WTC11 (cell line): ENCODE data around the gene ATAD3C. TPM values are rescaled to one million over a fixed set of nuclear protein-coding genes. Genes with fewer than 3 reads are reported as not detected.

Source experiments
- ATF6 ChIP-seq: sonication (generic); formaldehyde crosslinking; IDR thresholded peaks from 2 replicates; pipeline ENCODE4 v1.8.1; 2023; ENCODE audit warnings: mild to moderate bottlenecking, missing genetic modification reagents
- CBFB ChIP-seq: sonication (generic); formaldehyde crosslinking; IDR thresholded peaks from 2 replicates; pipeline ENCODE4 v1.8.1; 2022; ENCODE audit warnings: mild to moderate bottlenecking, low read depth, missing genetic modification reagents
- CREM ChIP-seq: sonication (generic); formaldehyde crosslinking; IDR thresholded peaks from 2 replicates; pipeline ENCODE4 v1.8.1; 2022; ENCODE audit warnings: mild to moderate bottlenecking, missing genetic modification reagents, moderate library complexity
- FOXK1 ChIP-seq: sonication (generic); formaldehyde crosslinking; IDR thresholded peaks from 2 replicates; pipeline ENCODE4 v1.8.0; 2022; ENCODE audit warnings: mild to moderate bottlenecking, moderate library complexity, missing genetic modification reagents
- GRHL2 ChIP-seq: fragments of 250-450 bp; sonication (Bioruptor Pico); IDR thresholded peaks from 2 replicates; pipeline ENCODE4 v1.8.0; 2022; ENCODE audit warnings: mild to moderate bottlenecking, moderate library complexity; ENCODE audit not compliant: insufficient replicate concordance, severe bottlenecking
- NR1H2 ChIP-seq: sonication (generic); formaldehyde crosslinking; IDR thresholded peaks from 2 replicates; pipeline ENCODE4 v1.9.0; 2021; ENCODE audit warnings: mild to moderate bottlenecking, moderate library complexity, missing genetic modification reagents
- PREB ChIP-seq: sonication (generic); formaldehyde crosslinking; IDR thresholded peaks from 2 replicates; pipeline ENCODE4 v1.8.1; 2022; ENCODE audit warnings: mild to moderate bottlenecking, missing genetic modification reagents, moderate library complexity, borderline replicate concordance
- RORB ChIP-seq: fragments of 250-450 bp; sonication (Bioruptor Pico); IDR thresholded peaks from 2 replicates; pipeline ENCODE4 v1.9.0; 2021; ENCODE audit warnings: mild to moderate bottlenecking
- TCF7 ChIP-seq: sonication (generic); formaldehyde crosslinking; IDR thresholded peaks from 2 replicates; pipeline ENCODE4 v1.8.0; 2022; ENCODE audit warnings: mild to moderate bottlenecking, low read depth, missing genetic modification reagents, moderate library complexity
- TEAD1 ChIP-seq: sonication (generic); formaldehyde crosslinking; IDR thresholded peaks from 2 replicates; pipeline ENCODE4 v1.8.0; 2022; ENCODE audit warnings: mild to moderate bottlenecking, missing genetic modification reagents
- ZNF121 ChIP-seq: sonication (generic); formaldehyde crosslinking; IDR thresholded peaks from 2 replicates; pipeline ENCODE4 v1.8.0; 2023; ENCODE audit warnings: missing genetic modification reagents
- ZNF138 ChIP-seq: sonication (generic); formaldehyde crosslinking; conservative IDR thresholded peaks from 2 replicates; pipeline ENCODE4 v1.8.1; 2022; ENCODE audit warnings: mild to moderate bottlenecking, moderate library complexity, missing genetic modification reagents
- ZNF423 ChIP-seq: fragments of 250-450 bp; sonication (Bioruptor Pico); IDR thresholded peaks from 2 replicates; pipeline ENCODE4 v2.1.2; 2022; ENCODE audit warnings: mild to moderate bottlenecking, moderate library complexity
- total RNA-seq: library from RNA; stranded (reverse); gene quantifications from 3 replicates; pipeline ENCODE4 v1.2.3, GENCODE V29; 2021
- TF ChIP-seq, protein P1 (sequence below): sonication (generic); formaldehyde crosslinking; IDR thresholded peaks from 2 replicates; pipeline ENCODE4 v1.8.1; 2022; ENCODE audit warnings: low read depth, mild to moderate bottlenecking, moderate library complexity, missing genetic modification reagents, borderline replicate concordance
- TF ChIP-seq, protein P2 (sequence below): fragments of 200-600 bp; IDR thresholded peaks from 2 replicates; pipeline ENCODE4 v1.8.0; 2022; ENCODE audit warnings: antibody characterized with exemption
- TF ChIP-seq, protein P3 (sequence below): fragments of 250-450 bp; sonication (Bioruptor Pico); IDR thresholded peaks from 2 replicates; pipeline ENCODE4 v1.9.0; 2021; ENCODE audit warnings: mild to moderate bottlenecking, borderline replicate concordance
- TF ChIP-seq, protein P4 (sequence below): fragments of 250-450 bp; sonication (Bioruptor Pico); IDR thresholded peaks from 2 replicates; pipeline ENCODE4 v1.9.0; 2021; ENCODE audit warnings: moderate library complexity, mild to moderate bottlenecking, inconsistent platforms, borderline replicate concordance
- TF ChIP-seq, protein P5 (sequence below): sonication (generic); formaldehyde crosslinking; IDR thresholded peaks from 2 replicates; pipeline ENCODE4 v1.8.1; 2023; ENCODE audit warnings: mild to moderate bottlenecking, missing genetic modification reagents, borderline replicate concordance

Gene ATAD3C
- total RNA-seq, 1 experiment from 2014 or later = 0.61 TPM

DNA sequence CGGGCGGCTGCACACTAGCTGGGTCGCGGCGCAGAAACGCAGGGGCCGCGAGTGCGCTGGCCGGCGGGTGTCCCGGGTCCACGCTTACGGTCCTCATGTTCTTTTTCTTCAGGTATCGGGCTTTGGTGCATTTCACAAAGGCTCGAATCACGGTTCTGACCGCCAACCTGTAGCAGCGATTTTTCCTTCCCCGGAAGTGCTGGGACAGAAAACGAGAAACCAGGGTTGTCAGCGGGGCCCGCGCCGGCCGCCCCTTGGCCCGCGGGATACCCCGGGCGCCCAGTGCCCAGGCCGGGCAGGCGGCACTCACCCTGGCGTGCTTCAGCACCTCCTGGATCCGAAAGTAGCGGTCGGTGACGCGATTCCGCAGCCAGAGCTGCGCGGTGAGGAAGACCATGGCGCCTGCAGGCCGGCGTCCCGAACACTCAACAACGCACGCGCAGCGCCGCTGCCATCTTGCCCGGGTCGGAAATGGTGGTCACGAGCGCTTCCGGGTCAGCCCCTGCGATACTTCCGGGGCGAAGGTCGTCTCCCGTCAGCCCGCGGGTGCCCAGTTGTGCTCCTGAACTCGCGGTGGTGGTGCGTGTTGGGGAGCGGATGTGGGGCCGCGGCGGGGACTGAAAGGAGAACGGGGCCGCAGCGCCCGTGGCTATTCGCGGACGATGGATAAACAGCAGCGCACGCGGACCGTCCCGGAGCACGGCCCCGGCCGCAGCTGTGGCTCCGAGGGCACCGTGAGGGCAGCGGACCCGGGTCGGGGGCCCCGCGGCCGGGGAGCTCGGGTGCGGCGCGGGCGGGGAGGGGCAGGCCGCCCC, 42.5 kb upstream of the ATAD3C start, which contains the start of gene MRPL20 (continued):
- TF ChIP-seq ATF6 (CRISPR knock-in tag) (no peak), CREM (CRISPR knock-in tag) (peak; percentile 92), ZNF423 (no peak), GRHL2 (CRISPR knock-in tag) (no peak), NR1H2 (no peak), RORB (no peak), TEAD1 (CRISPR knock-in tag) (peak; percentile 97), CBFB (peak; percentile 78; the same call in 1 of the 2 replicates), FOXK1 (peak; percentile 99), PREB (no peak), TCF7 (CRISPR knock-in tag) (peak; percentile 82; the same call in 1 of the 2 replicates), ZNF138 (CRISPR knock-in tag) (no peak), ZNF121 (0 out of 2 replicates have a peak, but pooled peaks have one; percentile 13)
- TF ChIP-seq, protein P1, sequence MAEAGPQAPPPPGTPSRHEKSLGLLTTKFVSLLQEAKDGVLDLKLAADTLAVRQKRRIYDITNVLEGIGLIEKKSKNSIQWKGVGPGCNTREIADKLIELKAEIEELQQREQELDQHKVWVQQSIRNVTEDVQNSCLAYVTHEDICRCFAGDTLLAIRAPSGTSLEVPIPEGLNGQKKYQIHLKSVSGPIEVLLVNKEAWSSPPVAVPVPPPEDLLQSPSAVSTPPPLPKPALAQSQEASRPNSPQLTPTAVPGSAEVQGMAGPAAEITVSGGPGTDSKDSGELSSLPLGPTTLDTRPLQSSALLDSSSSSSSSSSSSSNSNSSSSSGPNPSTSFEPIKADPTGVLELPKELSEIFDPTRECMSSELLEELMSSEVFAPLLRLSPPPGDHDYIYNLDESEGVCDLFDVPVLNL (CRISPR knock-in tag) = peak; percentile 74; the same call in 1 of the 2 replicates
- TF ChIP-seq, protein P2, sequence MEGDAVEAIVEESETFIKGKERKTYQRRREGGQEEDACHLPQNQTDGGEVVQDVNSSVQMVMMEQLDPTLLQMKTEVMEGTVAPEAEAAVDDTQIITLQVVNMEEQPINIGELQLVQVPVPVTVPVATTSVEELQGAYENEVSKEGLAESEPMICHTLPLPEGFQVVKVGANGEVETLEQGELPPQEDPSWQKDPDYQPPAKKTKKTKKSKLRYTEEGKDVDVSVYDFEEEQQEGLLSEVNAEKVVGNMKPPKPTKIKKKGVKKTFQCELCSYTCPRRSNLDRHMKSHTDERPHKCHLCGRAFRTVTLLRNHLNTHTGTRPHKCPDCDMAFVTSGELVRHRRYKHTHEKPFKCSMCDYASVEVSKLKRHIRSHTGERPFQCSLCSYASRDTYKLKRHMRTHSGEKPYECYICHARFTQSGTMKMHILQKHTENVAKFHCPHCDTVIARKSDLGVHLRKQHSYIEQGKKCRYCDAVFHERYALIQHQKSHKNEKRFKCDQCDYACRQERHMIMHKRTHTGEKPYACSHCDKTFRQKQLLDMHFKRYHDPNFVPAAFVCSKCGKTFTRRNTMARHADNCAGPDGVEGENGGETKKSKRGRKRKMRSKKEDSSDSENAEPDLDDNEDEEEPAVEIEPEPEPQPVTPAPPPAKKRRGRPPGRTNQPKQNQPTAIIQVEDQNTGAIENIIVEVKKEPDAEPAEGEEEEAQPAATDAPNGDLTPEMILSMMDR = no peak
- TF ChIP-seq, protein P3, sequence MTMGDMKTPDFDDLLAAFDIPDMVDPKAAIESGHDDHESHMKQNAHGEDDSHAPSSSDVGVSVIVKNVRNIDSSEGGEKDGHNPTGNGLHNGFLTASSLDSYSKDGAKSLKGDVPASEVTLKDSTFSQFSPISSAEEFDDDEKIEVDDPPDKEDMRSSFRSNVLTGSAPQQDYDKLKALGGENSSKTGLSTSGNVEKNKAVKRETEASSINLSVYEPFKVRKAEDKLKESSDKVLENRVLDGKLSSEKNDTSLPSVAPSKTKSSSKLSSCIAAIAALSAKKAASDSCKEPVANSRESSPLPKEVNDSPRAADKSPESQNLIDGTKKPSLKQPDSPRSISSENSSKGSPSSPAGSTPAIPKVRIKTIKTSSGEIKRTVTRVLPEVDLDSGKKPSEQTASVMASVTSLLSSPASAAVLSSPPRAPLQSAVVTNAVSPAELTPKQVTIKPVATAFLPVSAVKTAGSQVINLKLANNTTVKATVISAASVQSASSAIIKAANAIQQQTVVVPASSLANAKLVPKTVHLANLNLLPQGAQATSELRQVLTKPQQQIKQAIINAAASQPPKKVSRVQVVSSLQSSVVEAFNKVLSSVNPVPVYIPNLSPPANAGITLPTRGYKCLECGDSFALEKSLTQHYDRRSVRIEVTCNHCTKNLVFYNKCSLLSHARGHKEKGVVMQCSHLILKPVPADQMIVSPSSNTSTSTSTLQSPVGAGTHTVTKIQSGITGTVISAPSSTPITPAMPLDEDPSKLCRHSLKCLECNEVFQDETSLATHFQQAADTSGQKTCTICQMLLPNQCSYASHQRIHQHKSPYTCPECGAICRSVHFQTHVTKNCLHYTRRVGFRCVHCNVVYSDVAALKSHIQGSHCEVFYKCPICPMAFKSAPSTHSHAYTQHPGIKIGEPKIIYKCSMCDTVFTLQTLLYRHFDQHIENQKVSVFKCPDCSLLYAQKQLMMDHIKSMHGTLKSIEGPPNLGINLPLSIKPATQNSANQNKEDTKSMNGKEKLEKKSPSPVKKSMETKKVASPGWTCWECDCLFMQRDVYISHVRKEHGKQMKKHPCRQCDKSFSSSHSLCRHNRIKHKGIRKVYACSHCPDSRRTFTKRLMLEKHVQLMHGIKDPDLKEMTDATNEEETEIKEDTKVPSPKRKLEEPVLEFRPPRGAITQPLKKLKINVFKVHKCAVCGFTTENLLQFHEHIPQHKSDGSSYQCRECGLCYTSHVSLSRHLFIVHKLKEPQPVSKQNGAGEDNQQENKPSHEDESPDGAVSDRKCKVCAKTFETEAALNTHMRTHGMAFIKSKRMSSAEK = no peak
- TF ChIP-seq, protein P4, sequence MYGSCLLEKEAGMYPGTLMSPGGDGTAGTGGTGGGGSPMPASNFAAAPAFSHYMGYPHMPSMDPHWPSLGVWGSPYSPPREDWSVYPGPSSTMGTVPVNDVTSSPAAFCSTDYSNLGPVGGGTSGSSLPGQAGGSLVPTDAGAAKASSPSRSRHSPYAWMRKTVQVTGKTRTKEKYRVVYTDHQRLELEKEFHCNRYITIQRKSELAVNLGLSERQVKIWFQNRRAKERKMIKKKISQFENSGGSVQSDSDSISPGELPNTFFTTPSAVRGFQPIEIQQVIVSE = no peak
- TF ChIP-seq, protein P5, sequence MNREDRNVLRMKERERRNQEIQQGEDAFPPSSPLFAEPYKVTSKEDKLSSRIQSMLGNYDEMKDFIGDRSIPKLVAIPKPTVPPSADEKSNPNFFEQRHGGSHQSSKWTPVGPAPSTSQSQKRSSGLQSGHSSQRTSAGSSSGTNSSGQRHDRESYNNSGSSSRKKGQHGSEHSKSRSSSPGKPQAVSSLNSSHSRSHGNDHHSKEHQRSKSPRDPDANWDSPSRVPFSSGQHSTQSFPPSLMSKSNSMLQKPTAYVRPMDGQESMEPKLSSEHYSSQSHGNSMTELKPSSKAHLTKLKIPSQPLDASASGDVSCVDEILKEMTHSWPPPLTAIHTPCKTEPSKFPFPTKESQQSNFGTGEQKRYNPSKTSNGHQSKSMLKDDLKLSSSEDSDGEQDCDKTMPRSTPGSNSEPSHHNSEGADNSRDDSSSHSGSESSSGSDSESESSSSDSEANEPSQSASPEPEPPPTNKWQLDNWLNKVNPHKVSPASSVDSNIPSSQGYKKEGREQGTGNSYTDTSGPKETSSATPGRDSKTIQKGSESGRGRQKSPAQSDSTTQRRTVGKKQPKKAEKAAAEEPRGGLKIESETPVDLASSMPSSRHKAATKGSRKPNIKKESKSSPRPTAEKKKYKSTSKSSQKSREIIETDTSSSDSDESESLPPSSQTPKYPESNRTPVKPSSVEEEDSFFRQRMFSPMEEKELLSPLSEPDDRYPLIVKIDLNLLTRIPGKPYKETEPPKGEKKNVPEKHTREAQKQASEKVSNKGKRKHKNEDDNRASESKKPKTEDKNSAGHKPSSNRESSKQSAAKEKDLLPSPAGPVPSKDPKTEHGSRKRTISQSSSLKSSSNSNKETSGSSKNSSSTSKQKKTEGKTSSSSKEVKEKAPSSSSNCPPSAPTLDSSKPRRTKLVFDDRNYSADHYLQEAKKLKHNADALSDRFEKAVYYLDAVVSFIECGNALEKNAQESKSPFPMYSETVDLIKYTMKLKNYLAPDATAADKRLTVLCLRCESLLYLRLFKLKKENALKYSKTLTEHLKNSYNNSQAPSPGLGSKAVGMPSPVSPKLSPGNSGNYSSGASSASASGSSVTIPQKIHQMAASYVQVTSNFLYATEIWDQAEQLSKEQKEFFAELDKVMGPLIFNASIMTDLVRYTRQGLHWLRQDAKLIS (CRISPR knock-in tag) = no peak
